SJCRH30 (cell line): ENCODE data around the gene TXNDC12. TPM values are rescaled to one million over a fixed set of nuclear protein-coding genes. Genes with fewer than 3 reads are reported as not detected.
"Not testable (repeated sequence)": the region's sequence is repeated elsewhere in the genome, so short reads cannot be mapped to it uniquely, and the experiment has no call there.

Experiments
- DNase-seq, 2 experiments: peaks; one replicate each; pipeline ENCODE4 v3.0.0-alpha.2; 2015 to 2020
- H3K27ac ChIP-seq: fragments of 250-450 bp; sonication (Bioruptor Pico); 2 replicates; pipeline ENCODE4 v1.5.1; 2020; ENCODE audit warnings: mild to moderate bottlenecking, moderate library complexity
- H3K27me3 ChIP-seq: fragments of 250-450 bp; sonication (Bioruptor Pico); 2 replicates; pipeline ENCODE4 v1.5.1; 2020; ENCODE audit warnings: mild to moderate bottlenecking, moderate library complexity
- H3K36me3 ChIP-seq: fragments of 250-450 bp; sonication (Bioruptor Pico); 2 replicates; pipeline ENCODE4 v1.5.1; 2020; ENCODE audit warnings: mild to moderate bottlenecking, moderate library complexity
- H3K4me1 ChIP-seq: fragments of 250-450 bp; sonication (Bioruptor Pico); 2 replicates; pipeline ENCODE4 v1.5.1; 2020; ENCODE audit warnings: mild to moderate bottlenecking, moderate library complexity
- H3K4me3 ChIP-seq: fragments of 250-450 bp; sonication (Bioruptor Pico); 2 replicates; pipeline ENCODE4 v1.5.1; 2020; ENCODE audit warnings: mild to moderate bottlenecking, moderate library complexity
- H3K9me3 ChIP-seq: fragments of 250-450 bp; sonication (Bioruptor Pico); replicated peaks from 2 replicates; pipeline ENCODE4 v1.5.1; 2020; ENCODE audit warnings: mild to moderate bottlenecking, moderate library complexity
- total RNA-seq: library from RNA; depleted of rRNA; stranded (reverse); fragments of >200 nt; shearing (Covaris generic); gene quantifications from 2 replicates; pipeline ENCODE4 v1.2.3, GENCODE V29; 2014

The TXNDC12 gene
- total RNA-seq, 1 experiment from 2014 or later: 37.0 TPM

- no peak for DNase-seq
- no peak overlapping the region; the same call in 1 of the 2 replicates for H3K27ac ChIP-seq
- H3K4me3 ChIP-seq: peak overlapping the region; percentile 91
Measured at GRCh38 chr1:52057255-52057654, 2.3 kb upstream of the TXNDC12 start.

DNA sequence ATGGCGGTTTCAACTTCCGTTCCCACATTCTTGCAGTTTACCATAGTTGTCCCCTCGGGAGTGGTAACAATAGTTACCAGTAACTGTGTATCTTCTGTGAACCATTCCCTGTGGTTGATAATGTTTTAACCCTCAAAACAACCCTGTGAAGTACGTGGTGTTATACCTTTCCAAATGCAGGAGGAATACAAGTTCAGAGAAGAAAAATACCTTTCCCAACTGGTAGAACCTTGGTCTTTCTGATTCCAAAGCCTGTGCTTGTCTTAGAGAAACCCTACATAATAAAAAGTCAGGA lies 1.9 kb upstream of the TXNDC12 start:
- Histone ChIP-seq H3K27me3 (no peaks in the 10 kb centered on the region), H3K9me3 (no peaks in the 10 kb centered on the region), H3K4me3 (peak overlapping the region; percentile 91), H3K4me1 (peaks cover 11% of the 10 kb centered on the region), H3K27ac (peak overlapping the region; percentile 77; the same call in 1 of the 2 replicates), H3K36me3 (peaks cover 30% of the 10 kb centered on the region)
- no peak for DNase-seq

More at GRCh38 chr1:52057255-52057654, 2.3 kb upstream of the TXNDC12 start:
- Histone ChIP-seq H3K9me3 (no peaks in the 10 kb centered on the region), H3K27me3 (no peaks in the 10 kb centered on the region), H3K36me3 (peaks cover 31% of the 10 kb centered on the region), H3K4me1 (peaks cover 11% of the 10 kb centered on the region)

- no peaks in the 10 kb centered on the region for H3K9me3 ChIP-seq
- H3K36me3 ChIP-seq: peaks cover 26% of the 10 kb centered on the region
- peak within 1 kb of the TSS; percentile 91 for H3K4me3 ChIP-seq
- H3K27me3 ChIP-seq: no peaks in the 10 kb centered on the region
- H3K4me1 ChIP-seq: peaks cover 11% of the 10 kb centered on the region
- peak within 1 kb of the TSS; percentile 77 for H3K27ac ChIP-seq
- peak; percentile 96 to 97 for DNase-seq
Measured at GRCh38 chr1:52056163-52056936, 1.4 kb upstream of the TXNDC12 start, which contains the start of gene BTF3L4. TSS of gene BTF3L4 (plus strand) at chr1:52056295. CDS start at chr1:52059848, 3,553 bp downstream.

GRCh38 chr1:52055866-52056162 lies 823 bp upstream of the TXNDC12 start:
- no peaks in the 10 kb centered on the region for H3K9me3 ChIP-seq
- peak overlapping the region; percentile 77 for H3K27ac ChIP-seq
- H3K27me3 ChIP-seq: no peaks in the 10 kb centered on the region
- H3K4me3 ChIP-seq: peak overlapping the region; percentile 91
- H3K36me3 ChIP-seq: peaks cover 21% of the 10 kb centered on the region
- peaks cover 11% of the 10 kb centered on the region for H3K4me1 ChIP-seq
- no peak for DNase-seq

- Histone ChIP-seq H3K4me1 (peaks cover 11% of the 10 kb centered on the region), H3K36me3 (peaks cover 8% of the 10 kb centered on the region), H3K27me3 (no peaks in the 10 kb centered on the region), H3K9me3 (no peaks in the 10 kb centered on the region), H3K27ac (peak overlapping the region; percentile 77; the same call in 1 of the 2 replicates), H3K4me3 (peak overlapping the region; percentile 91)
- DNase-seq: no peak
Measured at GRCh38 chr1:52054496-52055065, 410 bp downstream of the TXNDC12 start.

- Histone ChIP-seq H3K9me3 (no peaks in the 10 kb centered on the region), H3K27ac (no peak overlapping the region), H3K27me3 (no peaks in the 10 kb centered on the region), H3K36me3 (peaks cover 1% of the 10 kb centered on the region), H3K4me3 (no peak overlapping the region), H3K4me1 (peaks cover 7% of the 10 kb centered on the region; the same call in 1 of the 2 replicates)
- no peak for DNase-seq
Measured at GRCh38 chr1:52053862-52054261, 1.1 kb downstream of the TXNDC12 start.

DNA sequence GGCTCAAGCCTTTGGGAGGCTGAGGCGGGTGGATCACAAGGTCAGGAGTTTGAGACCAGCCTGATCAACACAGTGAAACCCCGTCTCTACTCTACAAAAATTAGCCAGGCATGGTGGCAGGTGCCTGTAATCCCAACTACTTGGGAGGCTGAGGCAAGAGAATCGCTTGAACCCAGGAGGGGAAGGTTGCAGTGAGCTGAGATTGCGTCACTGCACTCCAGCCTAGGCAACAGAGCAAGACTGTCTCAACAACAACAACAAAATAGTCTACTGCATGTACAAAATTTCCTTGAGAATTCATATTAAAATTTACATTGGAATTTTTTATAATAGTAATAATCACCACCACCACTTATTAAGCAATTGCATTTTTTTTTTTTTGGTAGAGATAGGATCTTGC lies 5.7 kb downstream of the TXNDC12 start:
- H3K4me3 ChIP-seq, H3K27ac ChIP-seq, H3K27me3 ChIP-seq, H3K36me3 ChIP-seq, DNase-seq, H3K9me3 ChIP-seq, H3K4me1 ChIP-seq: not testable (repeated sequence)

- not testable (repeated sequence) for H3K4me3 ChIP-seq
Measured at GRCh38 chr1:52045666-52046195, 9.3 kb downstream of the TXNDC12 start.

GRCh38 chr1:52045236-52045635 lies 9.8 kb downstream of the TXNDC12 start:
- H3K4me1 ChIP-seq: no peaks in the 10 kb centered on the region
- no peak for DNase-seq
- no peaks in the 10 kb centered on the region for H3K9me3 ChIP-seq

More at GRCh38 chr1:52045666-52046195, 9.3 kb downstream of the TXNDC12 start:
- H3K27me3 ChIP-seq, H3K27ac ChIP-seq, H3K9me3 ChIP-seq, H3K4me1 ChIP-seq, H3K36me3 ChIP-seq, DNase-seq: not testable (repeated sequence)

GRCh38 chr1:52041551-52042185 lies 13.3 kb downstream of the TXNDC12 start:
- DNase-seq: no peak
- H3K9me3 ChIP-seq: no peaks in the 10 kb centered on the region
- H3K4me1 ChIP-seq: no peaks in the 10 kb centered on the region
- no peaks in the 10 kb centered on the region for H3K27me3 ChIP-seq
- H3K4me3 ChIP-seq: no peak overlapping the region
- peaks cover 5% of the 10 kb centered on the region; the same call in 1 of the 2 replicates for H3K36me3 ChIP-seq
- no peak overlapping the region for H3K27ac ChIP-seq

More at GRCh38 chr1:52045236-52045635, 9.8 kb downstream of the TXNDC12 start:
- Histone ChIP-seq H3K27me3 (no peaks in the 10 kb centered on the region), H3K27ac (no peak overlapping the region), H3K4me3 (no peak overlapping the region), H3K36me3 (peaks cover 5% of the 10 kb centered on the region; the same call in 1 of the 2 replicates)

GRCh38 chr1:52037909-52038308 lies 17.1 kb downstream of the TXNDC12 start:
- H3K36me3 ChIP-seq: peaks cover 2% of the 10 kb centered on the region; the same call in 1 of the 2 replicates
- no peak for DNase-seq
- H3K9me3 ChIP-seq: no peaks in the 10 kb centered on the region
- no peaks in the 10 kb centered on the region for H3K27me3 ChIP-seq
- H3K4me1 ChIP-seq: no peaks in the 10 kb centered on the region
- H3K4me3 ChIP-seq: no peak overlapping the region
- H3K27ac ChIP-seq: no peak overlapping the region

- no peaks in the 10 kb centered on the region for H3K9me3 ChIP-seq
- H3K36me3 ChIP-seq: peaks cover 2% of the 10 kb centered on the region; the same call in 1 of the 2 replicates
- H3K27me3 ChIP-seq: no peaks in the 10 kb centered on the region
- H3K4me1 ChIP-seq: peaks cover 1% of the 10 kb centered on the region; the same call in 1 of the 2 replicates
- H3K27ac ChIP-seq: no peak overlapping the region
- no peak for DNase-seq
- no peak overlapping the region for H3K4me3 ChIP-seq
Measured at GRCh38 chr1:52037402-52037814, 17.6 kb downstream of the TXNDC12 start.

- H3K36me3 ChIP-seq: peaks cover 5% of the 10 kb centered on the region; the same call in 1 of the 2 replicates
- H3K27ac ChIP-seq: peak overlapping the region; percentile 78
- peaks cover 4% of the 10 kb centered on the region; the same call in 1 of the 2 replicates for H3K4me1 ChIP-seq
Measured at GRCh38 chr1:52034050-52034384, 21.0 kb downstream of the TXNDC12 start.

DNA sequence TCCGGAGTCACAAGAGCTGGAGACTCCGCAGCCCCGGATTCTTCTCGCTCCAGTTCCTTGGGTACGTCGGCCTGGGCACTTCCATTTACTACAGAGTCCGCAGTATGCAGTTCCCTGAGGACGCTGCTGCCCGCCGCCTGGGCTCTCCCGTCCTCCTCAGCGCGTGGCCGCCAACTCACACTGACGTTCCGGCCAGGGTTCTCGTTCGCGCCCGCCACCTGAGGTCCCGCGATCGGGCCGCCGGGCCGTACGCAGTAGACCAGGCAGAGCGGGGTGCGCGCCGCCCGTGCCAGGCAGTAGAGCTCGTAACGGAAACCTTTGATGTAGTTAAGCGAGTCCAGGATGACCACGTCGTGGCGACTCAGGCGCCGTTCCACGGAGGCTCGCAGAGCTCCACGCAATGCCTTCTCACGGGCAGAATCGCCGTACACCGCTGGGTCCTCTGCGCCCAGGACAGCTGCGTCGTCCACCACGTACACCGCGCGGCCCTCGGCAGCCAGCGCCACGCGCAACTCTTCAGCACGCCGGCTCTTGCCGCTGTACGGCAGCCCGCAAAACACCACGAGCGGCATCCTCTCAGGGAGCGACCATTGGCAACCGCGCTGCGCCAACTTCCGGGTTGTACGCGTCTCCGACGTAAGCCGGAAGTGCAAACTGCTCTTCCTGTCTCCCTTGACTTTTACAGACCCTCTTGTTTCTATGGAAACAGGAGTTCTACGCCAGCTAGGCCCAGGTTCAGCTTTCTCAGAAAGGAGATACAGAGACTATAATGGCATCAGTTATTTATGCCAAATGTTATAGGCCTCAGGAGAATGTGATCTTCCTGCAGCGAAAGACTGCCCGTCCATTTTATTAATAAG lies 21.6 kb downstream of the TXNDC12 start, which contains the start of gene KTI12:
KTI12 (minus strand) TSS at position 621 of the 860 bp plus-strand sequence; CDS start at position 572, 49 bp downstream.
- Histone ChIP-seq H3K4me3 (peak within 1 kb of the TSS; percentile 80), H3K36me3 (peaks cover 5% of the 10 kb centered on the region; the same call in 1 of the 2 replicates), H3K9me3 (no peaks in the 10 kb centered on the region), H3K4me1 (peaks cover 4% of the 10 kb centered on the region; the same call in 1 of the 2 replicates), H3K27ac (peak within 1 kb of the TSS; percentile 78), H3K27me3 (no peaks in the 10 kb centered on the region)
- peak; percentile 92 to 95 for DNase-seq

More at GRCh38 chr1:52034050-52034384, 21.0 kb downstream of the TXNDC12 start:
- Histone ChIP-seq H3K27me3 (no peaks in the 10 kb centered on the region), H3K9me3 (no peaks in the 10 kb centered on the region), H3K4me3 (peak overlapping the region; percentile 80)
- no peak for DNase-seq
